ENCODE results near the gene DNASE1L1.

DNASE1L1 gene, protein sequence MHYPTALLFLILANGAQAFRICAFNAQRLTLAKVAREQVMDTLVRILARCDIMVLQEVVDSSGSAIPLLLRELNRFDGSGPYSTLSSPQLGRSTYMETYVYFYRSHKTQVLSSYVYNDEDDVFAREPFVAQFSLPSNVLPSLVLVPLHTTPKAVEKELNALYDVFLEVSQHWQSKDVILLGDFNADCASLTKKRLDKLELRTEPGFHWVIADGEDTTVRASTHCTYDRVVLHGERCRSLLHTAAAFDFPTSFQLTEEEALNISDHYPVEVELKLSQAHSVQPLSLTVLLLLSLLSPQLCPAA

DNA sequence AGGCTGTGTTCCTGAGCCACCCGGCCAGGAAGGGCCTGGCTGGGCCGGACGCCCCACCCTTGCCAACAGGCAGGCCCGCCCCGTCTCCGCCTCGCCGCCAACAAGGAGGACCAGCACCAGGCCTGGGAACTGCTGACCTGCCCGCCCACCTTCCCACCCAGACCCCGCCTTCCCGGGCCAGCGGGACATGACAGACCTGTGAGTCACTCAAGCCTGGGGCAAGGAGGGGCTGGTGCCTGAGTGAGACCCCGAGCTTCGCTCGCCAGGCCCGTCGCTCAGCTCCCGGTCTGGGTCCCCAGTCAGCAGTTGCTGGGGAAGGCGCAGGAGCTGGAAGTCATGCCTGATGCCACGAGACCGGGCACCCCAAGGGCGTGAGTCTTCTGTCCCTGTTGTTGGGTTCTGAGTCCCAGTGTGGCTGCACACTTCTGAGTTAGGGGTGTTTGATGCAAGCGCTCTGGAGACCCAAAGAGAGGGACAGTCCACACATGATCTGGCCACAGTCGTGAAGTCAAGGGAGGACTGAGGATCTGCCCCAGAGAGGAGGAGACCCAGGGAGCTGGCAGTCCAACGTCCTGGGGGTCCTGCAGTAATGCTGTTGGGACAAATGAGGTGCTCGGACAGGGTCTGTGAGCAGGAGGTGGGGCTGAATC, at the start of gene DNASE1L1:
Gene DNASE1L1 (minus strand): TSS at position 33 of the 650 bp plus-strand sequence. CDS start 3,686 bp downstream, outside the sequence.
- DNase-seq (ENCODE audit: low spot score in 2 of 2) (no peak), ATAC-seq (replicated peaks; ENCODE audit: extremely low read depth, poor library complexity, severe bottlenecking) (no peak)
- Mint-ChIP-seq H3K9me3 (no peaks in the 10 kb centered on the region), H3K4me1 (peaks cover 14% of the 10 kb centered on the region), H3K36me3 (ENCODE audit: insufficient read depth) (peaks cover 5% of the 10 kb centered on the region), H3K27ac (ENCODE audit: low read depth) (peak within 1 kb of the TSS; percentile 65), H3K27me3 (no peaks in the 10 kb centered on the region), H3K4me3 (peak within 1 kb of the TSS; percentile 61)

DNA sequence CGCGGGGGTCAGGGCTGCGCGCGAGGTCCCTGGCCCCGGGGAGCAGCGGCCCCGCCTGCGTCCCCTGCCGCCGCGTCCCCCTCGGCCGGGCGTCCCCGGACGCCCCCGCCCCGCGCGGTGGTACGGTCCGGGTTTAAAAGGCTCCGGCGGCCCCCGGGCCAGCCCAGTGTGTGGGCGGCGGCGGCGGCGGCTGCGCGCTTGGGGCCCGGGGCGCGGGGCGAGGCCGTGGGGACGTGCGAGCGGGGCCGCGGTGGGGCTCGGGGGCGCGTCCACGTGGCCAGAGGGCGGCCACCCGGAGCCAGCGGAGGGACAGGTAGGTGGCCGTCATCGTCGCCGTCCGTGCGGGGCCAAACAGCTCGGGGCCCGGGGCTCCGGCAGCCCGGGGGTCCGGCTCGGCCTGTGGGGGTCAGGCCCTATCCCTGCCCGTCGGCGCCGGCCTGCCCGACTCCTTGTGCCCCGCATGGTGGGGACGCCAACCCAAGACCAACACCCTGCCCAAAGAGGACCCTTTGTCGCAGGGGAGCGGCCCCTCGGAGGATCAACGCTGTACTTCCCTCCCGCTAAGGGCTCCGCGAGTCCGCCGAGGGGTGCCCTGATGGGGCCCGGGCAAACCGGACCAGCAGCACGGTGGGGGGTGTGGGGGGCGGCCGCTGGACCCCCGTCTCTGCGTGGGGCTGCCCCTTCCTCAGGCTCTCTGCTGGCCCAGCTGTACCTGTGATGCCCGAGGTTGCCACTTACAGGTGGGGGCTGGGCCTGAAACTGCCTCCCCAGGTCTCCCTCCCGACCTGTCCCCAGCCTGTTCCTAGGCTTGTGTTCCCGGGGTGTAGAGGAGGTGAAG, 49.3 kb upstream of the DNASE1L1 start, which contains the start of gene PLXNA3:
Gene PLXNA3 (plus strand): TSS at position 166 of the 838 bp plus-strand sequence. CDS start 1,903 bp downstream, outside the sequence.
- H3K27ac Mint-ChIP-seq (ENCODE audit: low read depth): peak within 1 kb of the TSS; percentile 97
- ATAC-seq (replicated peaks; ENCODE audit: extremely low read depth, poor library complexity, severe bottlenecking): peak; percentile 79
- DNase-seq (ENCODE audit: low spot score in 2 of 2): peak; percentile 43 to 54
- no peaks in the 10 kb centered on the region for H3K9me3 Mint-ChIP-seq
- peaks cover 18% of the 10 kb centered on the region for H3K4me1 Mint-ChIP-seq
- H3K4me3 Mint-ChIP-seq: peak within 1 kb of the TSS; percentile 99
- no peaks in the 10 kb centered on the region for H3K27me3 Mint-ChIP-seq
- H3K36me3 Mint-ChIP-seq (ENCODE audit: insufficient read depth): peaks cover 9% of the 10 kb centered on the region

DNA sequence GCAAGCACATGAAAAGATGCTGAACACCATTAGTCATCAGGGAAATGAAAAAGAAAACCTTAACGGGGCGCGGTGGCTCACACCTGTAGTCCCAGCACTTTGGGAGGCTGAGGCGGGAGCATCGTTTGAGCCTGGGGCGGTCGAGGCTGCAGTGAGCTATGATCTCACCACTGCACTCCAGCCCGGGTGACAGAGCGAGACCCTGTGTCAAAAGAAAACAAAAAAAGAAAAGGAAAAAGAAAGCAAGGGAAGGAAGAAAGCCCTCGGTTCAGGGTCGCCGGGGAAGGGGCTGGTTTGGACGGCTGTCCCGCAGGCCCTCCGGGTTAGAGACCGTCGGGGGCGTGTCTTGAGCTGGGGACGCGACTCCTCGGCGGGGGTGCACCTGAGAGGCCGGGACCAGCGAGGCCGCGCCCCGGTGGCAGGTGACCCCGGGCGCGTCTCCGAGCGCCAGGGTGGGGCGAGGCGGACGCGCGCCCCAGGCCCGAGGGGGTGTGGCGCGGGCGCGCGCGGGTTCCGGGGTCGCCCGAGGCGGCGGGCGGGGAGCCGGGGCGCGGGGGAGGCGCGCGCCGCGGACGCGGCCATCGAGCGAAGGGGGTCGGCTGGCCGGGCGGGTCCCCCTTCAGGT, 48.5 kb upstream of the DNASE1L1 start:
- peaks cover 11% of the 10 kb centered on the region for H3K36me3 Mint-ChIP-seq (ENCODE audit: insufficient read depth)
- no peaks in the 10 kb centered on the region for H3K9me3 Mint-ChIP-seq
- peak; percentile 52 for ATAC-seq (replicated peaks; ENCODE audit: extremely low read depth, poor library complexity, severe bottlenecking)
- H3K27ac Mint-ChIP-seq (ENCODE audit: low read depth): peak overlapping the region; percentile 97
- no peak for DNase-seq (ENCODE audit: low spot score in 2 of 2)
- peak overlapping the region; percentile 99 for H3K4me3 Mint-ChIP-seq
- no peaks in the 10 kb centered on the region for H3K27me3 Mint-ChIP-seq
- peaks cover 18% of the 10 kb centered on the region for H3K4me1 Mint-ChIP-seq

DNA sequence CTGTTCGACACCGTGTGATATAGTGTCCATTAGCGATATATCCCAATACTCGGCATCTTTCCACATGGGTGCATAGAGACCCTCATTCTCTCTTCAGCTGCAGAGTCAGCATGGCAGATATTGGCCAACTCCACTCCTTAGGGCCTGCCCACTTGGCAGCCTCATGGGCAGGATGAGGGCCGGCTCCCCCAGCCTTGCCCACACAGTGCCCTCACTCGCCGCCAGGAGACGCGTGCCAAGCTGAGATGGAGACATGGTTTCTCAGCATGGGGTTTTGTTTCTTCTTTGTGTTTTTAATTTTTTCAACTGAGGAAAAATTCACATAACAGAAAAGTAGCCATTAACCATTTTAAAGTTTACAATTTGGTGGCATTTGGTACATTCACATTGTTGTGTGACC, 43.8 kb upstream of the DNASE1L1 start:
- H3K4me1 Mint-ChIP-seq: peaks cover 7% of the 10 kb centered on the region
- no peaks in the 10 kb centered on the region for H3K27me3 Mint-ChIP-seq
- peaks cover 12% of the 10 kb centered on the region for H3K36me3 Mint-ChIP-seq (ENCODE audit: insufficient read depth)
- DNase-seq (ENCODE audit: low spot score in 2 of 2) (no peak), ATAC-seq (replicated peaks; ENCODE audit: extremely low read depth, poor library complexity, severe bottlenecking) (no peak)
- no peak overlapping the region for H3K27ac Mint-ChIP-seq (ENCODE audit: low read depth)
- H3K4me3 Mint-ChIP-seq: no peak overlapping the region
- H3K9me3 Mint-ChIP-seq: no peaks in the 10 kb centered on the region

DNA sequence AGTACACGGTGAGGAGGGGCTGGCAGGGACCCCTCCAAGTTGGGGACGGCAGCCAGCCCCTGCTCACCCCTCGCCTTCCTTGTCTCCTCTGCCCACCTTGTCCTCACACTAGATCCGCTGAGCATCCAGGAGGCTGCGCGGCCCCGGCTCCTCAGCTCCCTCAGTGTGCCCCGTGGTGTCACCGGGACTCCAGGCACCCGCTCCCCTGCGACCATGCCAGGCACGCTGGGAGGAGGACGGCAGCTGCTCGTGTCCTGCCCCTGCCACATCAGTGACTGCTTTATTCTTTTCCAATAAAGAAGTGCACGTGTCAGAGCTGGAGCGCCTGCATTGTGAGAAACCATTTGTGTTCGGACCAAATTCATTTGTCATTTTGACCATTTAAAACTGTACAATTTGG, 41.3 kb upstream of the DNASE1L1 start:
- Mint-ChIP-seq H3K4me1 (peaks cover 10% of the 10 kb centered on the region), H3K4me3 (no peak overlapping the region), H3K27me3 (no peaks in the 10 kb centered on the region), H3K27ac (ENCODE audit: low read depth) (no peak overlapping the region), H3K9me3 (no peaks in the 10 kb centered on the region), H3K36me3 (ENCODE audit: insufficient read depth) (peaks cover 7% of the 10 kb centered on the region)
- ATAC-seq (replicated peaks; ENCODE audit: extremely low read depth, poor library complexity, severe bottlenecking) (no peak), DNase-seq (ENCODE audit: low spot score in 2 of 2) (no peak)

DNA sequence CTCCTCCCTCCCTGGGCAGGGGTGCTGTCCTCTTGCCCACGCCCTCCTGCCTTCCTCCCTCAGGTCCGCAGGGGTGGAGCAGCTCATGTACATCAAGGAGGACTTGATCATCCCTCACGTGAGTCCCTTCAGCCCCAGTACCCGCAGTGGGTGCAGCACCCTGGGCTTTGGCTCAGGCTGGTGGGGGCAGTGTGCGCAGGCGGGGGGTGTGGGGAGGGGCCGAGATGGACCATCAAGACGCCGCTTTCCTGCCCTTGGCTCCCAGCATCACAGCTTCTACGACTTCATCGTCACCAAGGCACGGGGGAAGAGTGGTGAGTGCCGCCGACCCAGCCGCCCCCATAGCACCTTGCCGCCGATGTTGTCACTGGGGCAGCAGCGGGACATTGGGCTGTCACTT, 40.6 kb upstream of the DNASE1L1 start:
- no peak overlapping the region for H3K27ac Mint-ChIP-seq (ENCODE audit: low read depth)
- no peak for DNase-seq (ENCODE audit: low spot score in 2 of 2)
- no peak overlapping the region for H3K4me3 Mint-ChIP-seq
- ATAC-seq (replicated peaks; ENCODE audit: extremely low read depth, poor library complexity, severe bottlenecking): no peak
- H3K9me3 Mint-ChIP-seq: no peaks in the 10 kb centered on the region
- H3K27me3 Mint-ChIP-seq: no peaks in the 10 kb centered on the region
- peaks cover 10% of the 10 kb centered on the region for H3K4me1 Mint-ChIP-seq
- peaks cover 7% of the 10 kb centered on the region for H3K36me3 Mint-ChIP-seq (ENCODE audit: insufficient read depth)

DNA sequence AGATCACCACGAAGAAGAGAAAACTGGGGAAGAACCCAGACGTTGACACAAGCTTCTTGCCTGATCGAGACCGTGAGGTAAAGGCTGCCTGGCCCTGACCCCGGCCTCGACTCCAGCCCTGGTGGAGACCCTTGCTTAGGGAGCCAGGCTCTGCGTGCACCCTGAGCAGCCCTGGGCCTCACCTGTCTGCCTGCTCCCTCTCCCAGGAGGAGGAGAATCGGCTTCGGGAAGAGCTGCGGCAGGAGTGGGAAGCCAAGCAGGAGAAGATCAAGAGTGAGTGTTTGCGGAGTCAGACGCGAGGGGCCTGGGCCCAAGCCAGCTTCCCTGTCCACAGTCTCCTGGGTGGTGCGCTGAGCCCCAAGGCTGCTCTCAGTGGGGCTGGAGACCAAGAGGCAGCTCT, 39.4 kb upstream of the DNASE1L1 start:
- no peaks in the 10 kb centered on the region for H3K9me3 Mint-ChIP-seq
- ATAC-seq (replicated peaks; ENCODE audit: extremely low read depth, poor library complexity, severe bottlenecking) (no peak), DNase-seq (ENCODE audit: low spot score in 2 of 2) (no peak)
- H3K4me1 Mint-ChIP-seq: peaks cover 11% of the 10 kb centered on the region
- no peak overlapping the region for H3K4me3 Mint-ChIP-seq
- H3K27me3 Mint-ChIP-seq: no peaks in the 10 kb centered on the region
- peaks cover 7% of the 10 kb centered on the region for H3K36me3 Mint-ChIP-seq (ENCODE audit: insufficient read depth)
- H3K27ac Mint-ChIP-seq (ENCODE audit: low read depth): no peak overlapping the region

DNA sequence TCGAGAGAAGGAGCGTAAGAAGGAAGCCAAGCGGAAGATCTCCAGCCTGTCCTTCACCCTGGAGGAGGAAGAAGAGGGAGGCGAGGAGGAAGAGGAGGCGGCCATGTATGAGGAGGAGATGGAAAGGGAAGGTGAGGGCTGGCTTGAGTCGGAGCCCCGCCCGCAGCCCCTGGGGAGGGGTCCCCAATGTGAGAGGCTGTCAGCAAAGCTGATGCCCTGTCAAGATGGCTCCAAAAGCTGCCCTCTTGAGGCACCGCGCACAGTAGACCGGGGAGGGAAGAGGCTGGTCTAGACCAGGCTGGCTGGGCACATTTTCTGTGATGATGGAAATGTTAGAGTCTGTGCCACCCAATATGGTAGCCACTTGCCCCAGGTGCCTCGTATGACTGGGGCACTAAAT, 37.4 kb upstream of the DNASE1L1 start:
- DNase-seq (ENCODE audit: low spot score in 2 of 2): no peak
- no peak for ATAC-seq (replicated peaks; ENCODE audit: extremely low read depth, poor library complexity, severe bottlenecking)
- Mint-ChIP-seq H3K4me3 (no peak overlapping the region), H3K36me3 (ENCODE audit: insufficient read depth) (peaks cover 7% of the 10 kb centered on the region), H3K4me1 (peaks cover 14% of the 10 kb centered on the region), H3K27ac (ENCODE audit: low read depth) (no peak overlapping the region), H3K9me3 (no peaks in the 10 kb centered on the region), H3K27me3 (no peaks in the 10 kb centered on the region)

DNA sequence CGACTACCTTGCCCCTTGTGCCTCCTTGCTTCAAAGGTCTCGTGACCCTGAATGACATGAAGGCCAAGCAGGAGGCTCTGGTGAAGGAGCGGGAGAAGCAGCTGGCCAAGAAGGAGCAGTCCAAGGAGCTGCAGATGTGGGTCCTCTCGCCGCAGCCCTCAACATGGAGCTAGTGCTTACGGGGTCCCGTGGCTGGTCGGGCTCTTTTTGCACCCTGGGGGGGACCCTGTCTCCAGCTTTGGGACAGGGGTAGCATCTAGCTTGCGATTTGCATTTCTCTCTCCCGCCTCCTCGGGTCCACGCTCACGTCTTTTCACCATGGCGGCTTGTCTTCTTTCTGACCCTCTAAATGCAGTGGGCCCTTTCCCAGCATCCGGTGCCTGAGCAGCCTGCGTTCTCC, 36.7 kb upstream of the DNASE1L1 start:
- peaks cover 14% of the 10 kb centered on the region for H3K4me1 Mint-ChIP-seq
- ATAC-seq (replicated peaks; ENCODE audit: extremely low read depth, poor library complexity, severe bottlenecking) (no peak), DNase-seq (ENCODE audit: low spot score in 2 of 2) (no peak)
- H3K27me3 Mint-ChIP-seq: no peaks in the 10 kb centered on the region
- H3K4me3 Mint-ChIP-seq: no peak overlapping the region
- H3K36me3 Mint-ChIP-seq (ENCODE audit: insufficient read depth): peaks cover 7% of the 10 kb centered on the region
- no peaks in the 10 kb centered on the region for H3K9me3 Mint-ChIP-seq
- no peak overlapping the region for H3K27ac Mint-ChIP-seq (ENCODE audit: low read depth)

DNA sequence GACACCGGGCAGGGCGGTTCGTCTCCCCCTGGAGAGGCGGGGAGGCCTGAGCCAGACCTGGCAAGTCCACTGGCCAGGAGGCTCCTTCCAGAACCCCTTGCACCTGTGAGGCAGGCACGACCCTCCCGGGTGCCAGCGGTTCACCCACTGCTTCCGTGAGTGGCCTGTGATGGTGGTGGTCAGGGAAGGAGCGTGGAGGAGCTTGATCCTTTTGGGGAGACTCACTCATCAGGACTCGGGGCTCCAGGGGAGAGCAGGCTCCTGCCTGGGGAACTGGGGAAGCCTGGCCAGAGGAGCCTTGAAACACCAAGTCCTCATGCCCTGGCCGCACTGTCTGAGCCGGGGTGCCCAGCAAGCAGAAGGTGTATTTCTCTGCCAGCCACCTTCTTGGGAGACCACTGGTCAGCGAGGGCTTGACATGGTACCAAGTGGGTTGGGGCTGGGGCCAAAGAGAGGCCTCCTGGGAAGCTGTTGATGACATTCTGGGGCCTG, 35.7 kb upstream of the DNASE1L1 start:
- DNase-seq (ENCODE audit: low spot score in 2 of 2) (no peak), ATAC-seq (replicated peaks; ENCODE audit: extremely low read depth, poor library complexity, severe bottlenecking) (no peak)
- no peak overlapping the region for H3K4me3 Mint-ChIP-seq
- no peaks in the 10 kb centered on the region for H3K9me3 Mint-ChIP-seq
- no peak overlapping the region for H3K27ac Mint-ChIP-seq (ENCODE audit: low read depth)
- peaks cover 9% of the 10 kb centered on the region for H3K36me3 Mint-ChIP-seq (ENCODE audit: insufficient read depth)
- H3K27me3 Mint-ChIP-seq: no peaks in the 10 kb centered on the region
- H3K4me1 Mint-ChIP-seq: peaks cover 14% of the 10 kb centered on the region

DNA sequence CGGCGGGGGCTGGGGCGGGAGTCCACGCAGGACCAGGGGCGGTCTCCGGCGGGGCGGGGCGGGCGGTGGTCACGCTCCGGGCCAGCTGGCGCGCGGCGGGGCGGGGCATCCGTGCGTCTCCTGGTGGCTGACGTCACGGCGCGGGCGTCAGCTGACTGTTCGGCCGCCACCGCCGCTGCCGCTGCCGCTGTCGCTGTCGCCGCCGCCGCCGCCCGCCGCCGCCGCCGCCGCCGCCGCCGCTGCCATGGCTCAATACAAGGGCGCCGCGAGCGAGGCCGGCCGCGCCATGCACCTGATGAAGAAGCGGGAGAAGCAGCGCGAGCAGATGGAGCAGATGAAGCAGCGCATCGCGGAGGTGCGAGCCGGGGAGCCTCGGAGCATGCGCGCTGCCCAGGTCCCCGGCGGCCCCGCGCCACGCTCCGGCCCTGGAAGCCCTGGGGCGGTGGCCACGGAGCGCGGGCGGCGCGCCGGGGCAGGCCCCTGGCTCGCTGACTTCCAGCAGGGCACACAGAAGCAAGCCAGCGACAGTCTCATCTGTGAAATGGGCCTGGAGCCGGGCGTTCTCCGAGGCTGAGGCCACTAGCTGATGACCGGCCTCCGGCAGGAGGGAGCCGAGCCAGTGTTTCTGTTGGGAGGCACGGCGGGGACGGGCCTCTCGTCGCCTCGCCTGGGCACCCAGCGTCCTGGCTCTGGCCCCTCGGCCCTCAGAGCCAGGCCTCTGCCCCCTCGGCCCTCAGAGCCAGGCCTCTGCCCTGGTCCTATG, 35.1 kb upstream of the DNASE1L1 start, which contains the start of gene FAM50A:
Gene FAM50A (plus strand): TSS at position 150 of the 763 bp plus-strand sequence. CDS start 95 bp downstream, at position 245.
- peaks cover 9% of the 10 kb centered on the region for H3K36me3 Mint-ChIP-seq (ENCODE audit: insufficient read depth)
- peak; percentile 74 for ATAC-seq (replicated peaks; ENCODE audit: extremely low read depth, poor library complexity, severe bottlenecking)
- peak within 1 kb of the TSS; percentile 78 for H3K27ac Mint-ChIP-seq (ENCODE audit: low read depth)
- no peaks in the 10 kb centered on the region for H3K27me3 Mint-ChIP-seq
- peaks cover 14% of the 10 kb centered on the region for H3K4me1 Mint-ChIP-seq
- H3K4me3 Mint-ChIP-seq: peak within 1 kb of the TSS; percentile 79
- peak; percentile 28 to 33 for DNase-seq (ENCODE audit: low spot score in 2 of 2)
- H3K9me3 Mint-ChIP-seq: no peaks in the 10 kb centered on the region
